ENCODE data around the gene RSBN1.

DNA sequence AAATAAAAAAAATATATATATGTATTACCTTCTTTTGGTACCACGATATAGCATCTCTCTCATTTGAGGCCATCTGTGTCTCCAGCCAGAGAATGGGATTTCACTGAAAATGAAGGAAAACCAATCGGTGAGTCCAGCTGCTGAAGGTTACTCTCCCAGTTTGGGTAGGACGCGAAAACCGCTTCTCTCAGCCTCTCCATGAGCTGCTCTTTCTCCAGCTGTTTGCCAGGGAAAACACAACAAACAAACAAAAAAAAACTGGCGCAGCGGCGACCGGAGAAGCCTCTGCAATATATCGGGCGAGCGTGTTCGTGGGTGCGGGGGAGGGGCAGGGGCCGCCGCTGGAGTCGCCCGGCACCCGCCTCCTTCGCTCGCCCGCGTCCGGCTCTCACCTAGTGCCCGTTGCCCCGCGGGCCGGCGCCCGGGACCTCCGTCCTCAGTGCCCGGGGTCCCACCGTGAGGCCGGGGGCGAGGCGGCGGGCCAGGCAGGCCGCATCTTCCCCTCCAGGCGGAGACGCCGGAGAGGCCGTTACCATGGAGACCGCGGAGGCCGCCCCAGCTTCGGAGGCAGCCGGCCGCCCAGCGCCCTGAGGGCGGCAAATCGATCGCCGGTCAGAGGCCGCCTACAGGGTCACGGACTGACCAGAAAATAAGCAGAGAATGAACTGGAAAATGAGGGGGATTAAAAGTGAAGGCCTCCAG, 53.5 kb downstream of the RSBN1 start:
- TF ChIP-seq, protein P1, sequence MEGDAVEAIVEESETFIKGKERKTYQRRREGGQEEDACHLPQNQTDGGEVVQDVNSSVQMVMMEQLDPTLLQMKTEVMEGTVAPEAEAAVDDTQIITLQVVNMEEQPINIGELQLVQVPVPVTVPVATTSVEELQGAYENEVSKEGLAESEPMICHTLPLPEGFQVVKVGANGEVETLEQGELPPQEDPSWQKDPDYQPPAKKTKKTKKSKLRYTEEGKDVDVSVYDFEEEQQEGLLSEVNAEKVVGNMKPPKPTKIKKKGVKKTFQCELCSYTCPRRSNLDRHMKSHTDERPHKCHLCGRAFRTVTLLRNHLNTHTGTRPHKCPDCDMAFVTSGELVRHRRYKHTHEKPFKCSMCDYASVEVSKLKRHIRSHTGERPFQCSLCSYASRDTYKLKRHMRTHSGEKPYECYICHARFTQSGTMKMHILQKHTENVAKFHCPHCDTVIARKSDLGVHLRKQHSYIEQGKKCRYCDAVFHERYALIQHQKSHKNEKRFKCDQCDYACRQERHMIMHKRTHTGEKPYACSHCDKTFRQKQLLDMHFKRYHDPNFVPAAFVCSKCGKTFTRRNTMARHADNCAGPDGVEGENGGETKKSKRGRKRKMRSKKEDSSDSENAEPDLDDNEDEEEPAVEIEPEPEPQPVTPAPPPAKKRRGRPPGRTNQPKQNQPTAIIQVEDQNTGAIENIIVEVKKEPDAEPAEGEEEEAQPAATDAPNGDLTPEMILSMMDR (IDR thresholded peaks at IDR 0.05; ENCODE audit: poor library complexity): no peak
- TF ChIP-seq EZH2 (IDR thresholded peaks at IDR 0.05; ENCODE audit: borderline replicate concordance) (no peak), EZH2phosphoT487 (IDR thresholded peaks at IDR 0.05; ENCODE audit: low read depth, severe bottlenecking, unreplicated experiment) (no peak)

Data from hepatocyte (in vitro differentiated cells).